GM06990 (cell line): Measurements from ENCODE around the gene PRKG1.

Experiments used
- DNase-seq: peaks from one replicate; pipeline ENCODE4 v3.0.0-alpha.2; 2011; ENCODE audit not compliant: insufficient read length; ENCODE audit errors: extremely low read depth
- H3K27me3 ChIP-seq: replicated peaks from 2 replicates; pipeline ENCODE4 v1.6.0; 2011; ENCODE audit warnings: low read length; ENCODE audit not compliant: control insufficient read depth, insufficient read depth
- H3K36me3 ChIP-seq: 2 replicates; pipeline ENCODE4 v1.5.1; 2011; ENCODE audit warnings: low read length; ENCODE audit not compliant: control insufficient read depth, insufficient read depth
- H3K4me3 ChIP-seq: replicated peaks from 2 replicates; pipeline ENCODE4 v1.5.1; 2011; ENCODE audit warnings: low read depth, mild to moderate bottlenecking, control low read depth, low read length
- TF ChIP-seq, protein P1 (sequence below): IDR thresholded peaks from 2 replicates; pipeline ENCODE4 v1.5.1; 2011; ENCODE audit warnings: low read length, control low read depth, mild to moderate bottlenecking, inconsistent platforms; ENCODE audit not compliant: insufficient read depth, poor library complexity, severe bottlenecking

Gene PRKG1

DNA sequence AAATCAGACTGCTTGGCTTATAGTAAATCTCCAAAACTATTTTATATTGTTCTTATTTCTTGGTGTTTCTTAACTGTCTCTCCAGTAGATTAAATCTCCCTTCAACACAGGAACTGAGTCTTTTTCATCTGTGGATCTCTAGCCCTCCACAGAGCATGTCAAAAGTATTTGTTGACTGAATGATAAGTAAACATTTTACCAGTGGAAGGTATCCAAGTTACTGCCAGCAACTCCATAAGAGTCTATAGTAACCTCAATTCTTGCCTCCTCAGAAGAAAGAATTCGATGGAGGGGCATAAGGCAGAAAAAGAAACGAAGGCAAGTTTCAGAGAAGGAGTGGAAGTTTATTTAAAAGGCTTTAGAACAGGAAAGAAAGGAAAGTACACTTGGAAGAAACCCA, 945.9 kb downstream of the PRKG1 start:
- H3K4me3 ChIP-seq: no peak overlapping the region
- TF ChIP-seq, protein P1, sequence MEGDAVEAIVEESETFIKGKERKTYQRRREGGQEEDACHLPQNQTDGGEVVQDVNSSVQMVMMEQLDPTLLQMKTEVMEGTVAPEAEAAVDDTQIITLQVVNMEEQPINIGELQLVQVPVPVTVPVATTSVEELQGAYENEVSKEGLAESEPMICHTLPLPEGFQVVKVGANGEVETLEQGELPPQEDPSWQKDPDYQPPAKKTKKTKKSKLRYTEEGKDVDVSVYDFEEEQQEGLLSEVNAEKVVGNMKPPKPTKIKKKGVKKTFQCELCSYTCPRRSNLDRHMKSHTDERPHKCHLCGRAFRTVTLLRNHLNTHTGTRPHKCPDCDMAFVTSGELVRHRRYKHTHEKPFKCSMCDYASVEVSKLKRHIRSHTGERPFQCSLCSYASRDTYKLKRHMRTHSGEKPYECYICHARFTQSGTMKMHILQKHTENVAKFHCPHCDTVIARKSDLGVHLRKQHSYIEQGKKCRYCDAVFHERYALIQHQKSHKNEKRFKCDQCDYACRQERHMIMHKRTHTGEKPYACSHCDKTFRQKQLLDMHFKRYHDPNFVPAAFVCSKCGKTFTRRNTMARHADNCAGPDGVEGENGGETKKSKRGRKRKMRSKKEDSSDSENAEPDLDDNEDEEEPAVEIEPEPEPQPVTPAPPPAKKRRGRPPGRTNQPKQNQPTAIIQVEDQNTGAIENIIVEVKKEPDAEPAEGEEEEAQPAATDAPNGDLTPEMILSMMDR: no peak
- no peaks in the 10 kb centered on the region for H3K27me3 ChIP-seq
- H3K36me3 ChIP-seq: no peaks in the 10 kb centered on the region
- DNase-seq: no peak

DNA sequence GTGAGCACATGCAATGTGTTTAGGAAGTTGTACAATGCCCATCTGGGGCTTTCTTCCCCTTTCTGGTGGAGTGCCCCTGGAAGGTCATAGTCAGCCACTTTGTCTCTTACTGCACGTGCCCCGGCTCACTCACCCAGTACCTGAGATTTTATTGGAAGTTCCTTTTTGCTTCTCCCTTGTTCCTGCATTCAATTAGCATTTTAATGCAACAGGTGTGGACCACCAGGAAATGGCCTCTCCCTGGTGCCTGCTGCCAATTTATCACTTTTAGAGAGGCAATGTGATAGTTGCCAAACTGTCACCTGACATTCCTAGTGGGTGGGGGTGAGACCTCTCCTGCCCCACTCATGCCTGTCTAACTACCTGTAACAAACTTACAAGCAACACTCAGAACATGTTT, 946.4 kb downstream of the PRKG1 start:
- H3K4me3 ChIP-seq: no peak overlapping the region
- no peaks in the 10 kb centered on the region for H3K27me3 ChIP-seq
- TF ChIP-seq, protein P1: no peak
- H3K36me3 ChIP-seq: no peaks in the 10 kb centered on the region
- DNase-seq: no peak

DNA sequence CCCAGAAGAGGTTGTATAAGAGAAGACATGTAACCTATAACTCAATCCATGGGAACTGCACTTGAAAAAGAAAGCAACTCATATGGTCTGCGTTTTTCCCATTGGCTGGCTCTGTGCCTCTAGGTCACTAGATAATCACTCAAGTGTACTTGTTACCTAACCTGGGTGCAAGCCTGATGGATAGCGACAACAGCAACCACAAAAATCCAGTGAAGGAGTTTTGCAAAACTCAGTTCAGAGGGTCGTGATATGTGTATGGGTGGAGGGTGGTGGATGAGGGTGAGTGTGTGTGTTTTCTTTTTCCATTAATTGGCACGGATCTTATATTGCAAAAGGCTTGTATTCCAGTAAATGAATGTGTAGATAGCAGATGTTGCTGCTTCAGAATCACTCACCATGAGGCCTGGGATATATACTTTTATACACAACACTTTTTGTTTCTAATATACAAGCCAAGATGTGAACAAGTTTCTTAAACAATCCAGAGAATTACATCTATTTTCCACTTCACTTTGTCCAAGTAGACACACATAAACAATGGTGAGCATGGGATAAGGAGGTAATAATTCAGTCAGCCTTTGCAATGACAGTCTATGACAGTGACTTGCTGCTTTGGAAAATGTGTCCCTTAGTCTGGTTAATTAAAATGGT, 952.9 kb downstream of the PRKG1 start:
- H3K27me3 ChIP-seq: no peaks in the 10 kb centered on the region
- TF ChIP-seq, protein P1: no peak

GRCh38 chr10:52028523-52028858, 954.2 kb downstream of the PRKG1 start:
- TF ChIP-seq, protein P1: no peak
- Histone ChIP-seq H3K4me3 (no peak overlapping the region), H3K36me3 (no peaks in the 10 kb centered on the region), H3K27me3 (no peaks in the 10 kb centered on the region)
- no peak for DNase-seq

More for the DNA sequence above, 952.9 kb downstream of the PRKG1 start:
- DNase-seq: no peak
- Histone ChIP-seq H3K4me3 (no peak overlapping the region), H3K36me3 (no peaks in the 10 kb centered on the region)

DNA sequence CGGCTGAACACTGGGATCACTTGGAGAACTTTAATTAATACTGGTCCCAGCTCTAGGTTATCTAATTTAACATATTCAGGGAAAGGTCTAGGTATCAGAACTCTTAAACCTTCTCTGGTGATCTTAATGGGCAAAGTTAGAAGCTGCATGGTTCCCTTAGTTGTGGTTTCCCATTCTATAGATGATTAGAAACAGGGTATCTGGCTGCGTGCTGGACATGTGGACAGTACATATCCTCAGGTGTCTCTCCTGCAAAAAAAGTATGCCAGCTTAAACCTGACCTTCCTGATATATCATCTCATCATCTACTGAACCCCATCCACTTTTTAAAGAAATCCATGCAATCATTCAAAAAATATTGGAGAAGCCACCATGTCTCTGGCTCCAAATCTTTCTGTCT, 955.3 kb downstream of the PRKG1 start:
- no peaks in the 10 kb centered on the region for H3K27me3 ChIP-seq
- no peak for DNase-seq
- TF ChIP-seq, protein P1: no peak
- no peak overlapping the region for H3K4me3 ChIP-seq
- no peaks in the 10 kb centered on the region for H3K36me3 ChIP-seq
